MM.1S (cell line): ENCODE results near the gene GNG12.

Source experiments
- CTCF ChIP-seq: fragments of 300-600 bp; sonication (generic); IDR thresholded peaks from 2 replicates; pipeline ENCODE4 v1.5.1; 2016; ENCODE audit warnings: antibody characterized with exemption, low read length, mixed read lengths
- EZH2 ChIP-seq: fragments of 300-600 bp; sonication (generic); optimal IDR thresholded peaks from 2 replicates; pipeline ENCODE3; 2017; ENCODE audit warnings: low read depth, mild to moderate bottlenecking, antibody characterized with exemption, low read length, mixed read lengths
- EZH2phosphoT487 ChIP-seq: fragments of 300-600 bp; sonication (generic); IDR thresholded peaks from 2 replicates; pipeline ENCODE4 v1.6.1; 2018; ENCODE audit warnings: antibody characterized with exemption, low read length

GRCh38 chr1:67721650-67722291 lies 111.5 kb downstream of the GNG12 start:
- no peak for TF ChIP-seq CTCF
- TF ChIP-seq EZH2phosphoT487: no peak
- no peak for TF ChIP-seq EZH2
